Measurements from ENCODE around the gene PBX1. TPM values are rescaled to one million over a fixed set of nuclear protein-coding genes. Genes with fewer than 3 reads are reported as not detected.

PBX1 gene
- total RNA-seq, 1 experiment from 2014 or later: 102 TPM

DNA sequence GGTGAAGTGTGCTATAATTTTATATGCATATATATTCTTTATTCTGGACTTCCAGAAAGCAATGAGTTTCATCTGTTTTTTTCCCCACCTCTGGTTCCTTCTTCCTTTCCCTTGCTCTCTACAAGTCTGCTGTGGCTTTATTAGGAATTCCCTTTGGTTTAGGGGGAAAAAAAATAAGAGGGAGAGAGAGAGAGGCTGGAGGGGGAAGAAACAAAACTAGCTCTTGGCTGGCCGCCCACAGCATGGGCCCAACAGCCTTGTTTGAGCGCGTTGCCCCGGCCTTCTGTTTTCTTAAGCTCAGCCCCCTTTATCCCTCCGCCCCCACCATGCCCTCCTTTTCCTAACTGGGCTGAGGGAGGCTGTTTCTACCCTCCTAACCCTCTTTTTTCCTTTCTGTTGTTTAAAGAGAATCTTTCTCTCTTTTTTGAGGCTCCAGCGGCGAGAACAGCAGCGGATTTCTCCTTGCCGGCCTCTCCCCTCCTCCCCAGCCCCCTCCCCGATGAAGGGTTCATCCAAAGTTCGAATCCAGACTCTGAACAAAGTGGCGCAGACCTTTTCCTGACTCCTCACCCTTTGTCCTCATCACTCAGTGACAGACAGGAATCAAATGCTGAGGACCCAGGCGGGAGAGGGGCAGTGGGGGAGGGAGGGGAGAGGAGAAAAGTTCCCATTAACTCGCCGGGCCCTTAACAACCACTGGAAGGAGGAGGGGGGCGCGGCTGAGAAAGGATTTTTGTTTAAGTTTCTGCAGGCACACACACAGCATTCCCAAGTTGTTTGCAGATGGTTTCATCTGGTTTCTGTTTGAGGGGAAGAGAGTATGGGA lies 29.7 kb downstream of the PBX1 start (continued):
- TF ChIP-seq, protein P1, sequence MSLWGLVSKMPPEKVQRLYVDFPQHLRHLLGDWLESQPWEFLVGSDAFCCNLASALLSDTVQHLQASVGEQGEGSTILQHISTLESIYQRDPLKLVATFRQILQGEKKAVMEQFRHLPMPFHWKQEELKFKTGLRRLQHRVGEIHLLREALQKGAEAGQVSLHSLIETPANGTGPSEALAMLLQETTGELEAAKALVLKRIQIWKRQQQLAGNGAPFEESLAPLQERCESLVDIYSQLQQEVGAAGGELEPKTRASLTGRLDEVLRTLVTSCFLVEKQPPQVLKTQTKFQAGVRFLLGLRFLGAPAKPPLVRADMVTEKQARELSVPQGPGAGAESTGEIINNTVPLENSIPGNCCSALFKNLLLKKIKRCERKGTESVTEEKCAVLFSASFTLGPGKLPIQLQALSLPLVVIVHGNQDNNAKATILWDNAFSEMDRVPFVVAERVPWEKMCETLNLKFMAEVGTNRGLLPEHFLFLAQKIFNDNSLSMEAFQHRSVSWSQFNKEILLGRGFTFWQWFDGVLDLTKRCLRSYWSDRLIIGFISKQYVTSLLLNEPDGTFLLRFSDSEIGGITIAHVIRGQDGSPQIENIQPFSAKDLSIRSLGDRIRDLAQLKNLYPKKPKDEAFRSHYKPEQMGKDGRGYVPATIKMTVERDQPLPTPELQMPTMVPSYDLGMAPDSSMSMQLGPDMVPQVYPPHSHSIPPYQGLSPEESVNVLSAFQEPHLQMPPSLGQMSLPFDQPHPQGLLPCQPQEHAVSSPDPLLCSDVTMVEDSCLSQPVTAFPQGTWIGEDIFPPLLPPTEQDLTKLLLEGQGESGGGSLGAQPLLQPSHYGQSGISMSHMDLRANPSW (CRISPR knock-in tag; conservative IDR thresholded peaks at IDR 0.05; ENCODE audit: low read depth): no peak
- no peak for TF ChIP-seq ZNF121 (CRISPR knock-in tag; IDR thresholded peaks at IDR 0.05)

DNA sequence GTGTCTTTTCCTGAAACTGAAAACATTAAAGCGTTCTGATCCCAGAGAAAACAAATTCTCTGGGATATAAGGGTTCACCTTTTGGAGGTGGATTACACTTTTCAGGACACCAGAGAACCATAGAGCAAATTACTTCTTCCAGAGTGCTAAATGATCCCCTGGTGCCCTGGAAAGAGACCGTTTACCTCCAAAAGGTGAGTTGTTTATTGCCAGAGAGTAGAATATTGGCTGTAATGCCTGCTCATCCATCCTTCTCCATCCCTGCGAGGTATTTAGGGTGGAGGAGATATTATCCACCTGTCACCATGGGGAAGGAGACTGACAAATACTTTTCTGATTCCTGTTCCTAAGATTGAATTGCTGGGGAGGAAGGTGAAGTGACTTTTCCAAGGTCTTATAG lies 30.4 kb downstream of the PBX1 start:
- DNase-seq (ENCODE audit: low spot score): no peak
- Mint-ChIP-seq H3K4me3 (peak overlapping the region; percentile 64), H3K9me3 (no peaks in the 10 kb centered on the region), H3K36me3 (peaks cover 3% of the 10 kb centered on the region; the same call in 1 of the 2 replicates), H3K27me3 (ENCODE audit: low read depth) (no peaks in the 10 kb centered on the region), H3K4me1 (peaks cover 97% of the 10 kb centered on the region), H3K27ac (peak overlapping the region; percentile 99)
- CTCF ChIA-PET: no interaction called here
- TF ChIP-seq EMX1 (CRISPR knock-in tag; IDR thresholded peaks at IDR 0.05) (no peak), ZNF317 (CRISPR knock-in tag; IDR thresholded peaks at IDR 0.05; ENCODE audit: borderline replicate concordance, low read depth) (no peak), MXD4 (CRISPR knock-in tag; IDR thresholded peaks at IDR 0.05; ENCODE audit: borderline replicate concordance) (no peak), GRHL2 (CRISPR knock-in tag; IDR thresholded peaks at IDR 0.05; ENCODE audit: insufficient replicate concordance, severe bottlenecking) (no peak), ZNF219 (CRISPR knock-in tag; IDR thresholded peaks at IDR 0.05; ENCODE audit: borderline replicate concordance) (no peak), NR3C1 (CRISPR knock-in tag; conservative IDR thresholded peaks at IDR 0.05; ENCODE audit: low read depth) (no peak)
- TF ChIP-seq, protein P2, sequence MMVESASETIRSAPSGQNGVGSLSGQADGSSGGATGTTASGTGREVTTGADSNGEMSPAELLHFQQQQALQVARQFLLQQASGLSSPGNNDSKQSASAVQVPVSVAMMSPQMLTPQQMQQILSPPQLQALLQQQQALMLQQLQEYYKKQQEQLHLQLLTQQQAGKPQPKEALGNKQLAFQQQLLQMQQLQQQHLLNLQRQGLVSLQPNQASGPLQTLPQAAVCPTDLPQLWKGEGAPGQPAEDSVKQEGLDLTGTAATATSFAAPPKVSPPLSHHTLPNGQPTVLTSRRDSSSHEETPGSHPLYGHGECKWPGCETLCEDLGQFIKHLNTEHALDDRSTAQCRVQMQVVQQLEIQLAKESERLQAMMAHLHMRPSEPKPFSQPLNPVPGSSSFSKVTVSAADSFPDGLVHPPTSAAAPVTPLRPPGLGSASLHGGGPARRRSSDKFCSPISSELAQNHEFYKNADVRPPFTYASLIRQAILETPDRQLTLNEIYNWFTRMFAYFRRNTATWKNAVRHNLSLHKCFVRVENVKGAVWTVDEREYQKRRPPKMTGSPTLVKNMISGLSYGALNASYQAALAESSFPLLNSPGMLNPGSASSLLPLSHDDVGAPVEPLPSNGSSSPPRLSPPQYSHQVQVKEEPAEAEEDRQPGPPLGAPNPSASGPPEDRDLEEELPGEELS (CRISPR knock-in tag; IDR thresholded peaks at IDR 0.05): no peak
- TF ChIP-seq, protein P1 (CRISPR knock-in tag; conservative IDR thresholded peaks at IDR 0.05; ENCODE audit: low read depth): no peak
- TF ChIP-seq, protein P3, sequence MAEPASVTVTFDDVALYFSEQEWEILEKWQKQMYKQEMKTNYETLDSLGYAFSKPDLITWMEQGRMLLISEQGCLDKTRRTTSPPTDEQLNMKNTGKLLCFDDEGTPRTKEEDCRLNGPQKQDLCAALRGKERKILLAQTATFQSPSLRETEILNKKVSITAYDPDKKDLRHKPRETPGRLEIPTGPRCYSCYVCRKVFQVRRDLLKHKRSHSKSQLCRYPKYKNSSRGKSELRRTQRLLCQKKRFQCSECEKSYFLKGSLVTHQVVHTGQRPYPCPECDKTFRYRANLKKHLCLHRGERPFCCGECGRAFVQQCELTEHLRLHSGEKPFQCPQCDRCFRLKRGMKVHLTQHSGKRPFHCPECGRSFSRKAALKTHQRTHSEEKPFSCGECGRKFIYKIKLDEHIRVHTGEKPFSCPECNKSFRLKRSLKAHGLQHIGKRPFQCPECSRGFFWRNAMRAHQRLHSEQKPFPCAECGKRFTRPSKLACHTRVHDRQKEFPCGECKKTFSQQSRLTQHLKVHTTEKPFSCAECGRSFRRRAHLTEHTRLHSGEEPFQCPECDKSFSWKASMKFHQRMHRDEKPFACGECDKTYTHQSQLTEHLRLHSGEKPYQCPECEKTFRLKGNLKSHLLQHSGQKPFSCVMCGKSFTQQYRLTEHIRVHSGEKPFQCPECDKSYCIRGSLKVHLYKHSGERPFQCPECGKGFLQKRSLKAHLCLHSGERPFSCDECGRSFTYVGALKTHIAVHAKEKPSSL (CRISPR knock-in tag; conservative IDR thresholded peaks at IDR 0.05): no peak
- TF ChIP-seq, protein P4, sequence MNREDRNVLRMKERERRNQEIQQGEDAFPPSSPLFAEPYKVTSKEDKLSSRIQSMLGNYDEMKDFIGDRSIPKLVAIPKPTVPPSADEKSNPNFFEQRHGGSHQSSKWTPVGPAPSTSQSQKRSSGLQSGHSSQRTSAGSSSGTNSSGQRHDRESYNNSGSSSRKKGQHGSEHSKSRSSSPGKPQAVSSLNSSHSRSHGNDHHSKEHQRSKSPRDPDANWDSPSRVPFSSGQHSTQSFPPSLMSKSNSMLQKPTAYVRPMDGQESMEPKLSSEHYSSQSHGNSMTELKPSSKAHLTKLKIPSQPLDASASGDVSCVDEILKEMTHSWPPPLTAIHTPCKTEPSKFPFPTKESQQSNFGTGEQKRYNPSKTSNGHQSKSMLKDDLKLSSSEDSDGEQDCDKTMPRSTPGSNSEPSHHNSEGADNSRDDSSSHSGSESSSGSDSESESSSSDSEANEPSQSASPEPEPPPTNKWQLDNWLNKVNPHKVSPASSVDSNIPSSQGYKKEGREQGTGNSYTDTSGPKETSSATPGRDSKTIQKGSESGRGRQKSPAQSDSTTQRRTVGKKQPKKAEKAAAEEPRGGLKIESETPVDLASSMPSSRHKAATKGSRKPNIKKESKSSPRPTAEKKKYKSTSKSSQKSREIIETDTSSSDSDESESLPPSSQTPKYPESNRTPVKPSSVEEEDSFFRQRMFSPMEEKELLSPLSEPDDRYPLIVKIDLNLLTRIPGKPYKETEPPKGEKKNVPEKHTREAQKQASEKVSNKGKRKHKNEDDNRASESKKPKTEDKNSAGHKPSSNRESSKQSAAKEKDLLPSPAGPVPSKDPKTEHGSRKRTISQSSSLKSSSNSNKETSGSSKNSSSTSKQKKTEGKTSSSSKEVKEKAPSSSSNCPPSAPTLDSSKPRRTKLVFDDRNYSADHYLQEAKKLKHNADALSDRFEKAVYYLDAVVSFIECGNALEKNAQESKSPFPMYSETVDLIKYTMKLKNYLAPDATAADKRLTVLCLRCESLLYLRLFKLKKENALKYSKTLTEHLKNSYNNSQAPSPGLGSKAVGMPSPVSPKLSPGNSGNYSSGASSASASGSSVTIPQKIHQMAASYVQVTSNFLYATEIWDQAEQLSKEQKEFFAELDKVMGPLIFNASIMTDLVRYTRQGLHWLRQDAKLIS (CRISPR knock-in tag; IDR thresholded peaks at IDR 0.05; ENCODE audit: borderline replicate concordance): no peak
- POLR2A ChIA-PET: interaction anchor here (1.1 kb wide), 1 partner anchor 13 kb away, joined by 3 read pairs; no protein-coding TSS in a partner anchor
- ATAC-seq: no peak
